ENCODE data around the gene GJA3.

The GJA3 gene

GRCh38 chr13:20106742-20107141, 54.1 kb downstream of the GJA3 start:
- no peaks in the 10 kb centered on the region for H3K9me3 ChIP-seq (ENCODE audit: control insufficient read depth, insufficient read depth, low read length)
- no peak overlapping the region for H3K9ac ChIP-seq (ENCODE audit: low read depth, low read length)
- no peaks in the 10 kb centered on the region for H3K27me3 ChIP-seq (ENCODE audit: control insufficient read depth, insufficient read depth, low read length)
- H3K27ac ChIP-seq (ENCODE audit: low read depth, low read length): peak overlapping the region; percentile 25
- H3K4me1 ChIP-seq (ENCODE audit: control insufficient read depth, insufficient read depth, low read length): peaks cover 11% of the 10 kb centered on the region
- no peaks in the 10 kb centered on the region for H3K36me3 ChIP-seq (ENCODE audit: control insufficient read depth, insufficient read depth, low read length)
- H3K4me3 ChIP-seq (ENCODE audit: low read depth, low read length): no peak overlapping the region

- Histone ChIP-seq H3K4me1 (ENCODE audit: control insufficient read depth, insufficient read depth, low read length) (peaks cover 11% of the 10 kb centered on the region), H3K36me3 (ENCODE audit: control insufficient read depth, insufficient read depth, low read length) (no peaks in the 10 kb centered on the region), H3K9me3 (ENCODE audit: control insufficient read depth, insufficient read depth, low read length) (no peaks in the 10 kb centered on the region), H3K9ac (ENCODE audit: low read depth, low read length) (no peak overlapping the region), H3K27ac (ENCODE audit: low read depth, low read length) (no peak overlapping the region), H3K4me3 (ENCODE audit: low read depth, low read length) (no peak overlapping the region), H3K27me3 (ENCODE audit: control insufficient read depth, insufficient read depth, low read length) (no peaks in the 10 kb centered on the region)
These were observed 55.6 kb downstream of the GJA3 start for GRCh38 chr13:20105161-20105689.

- Histone ChIP-seq H3K4me3 (ENCODE audit: low read depth, low read length) (no peak overlapping the region), H3K4me1 (ENCODE audit: control insufficient read depth, insufficient read depth, low read length) (peaks cover 16% of the 10 kb centered on the region), H3K9me3 (ENCODE audit: control insufficient read depth, insufficient read depth, low read length) (no peaks in the 10 kb centered on the region), H3K9ac (ENCODE audit: low read depth, low read length) (no peak overlapping the region), H3K27me3 (ENCODE audit: control insufficient read depth, insufficient read depth, low read length) (no peaks in the 10 kb centered on the region), H3K27ac (ENCODE audit: low read depth, low read length) (no peak overlapping the region), H3K36me3 (ENCODE audit: control insufficient read depth, insufficient read depth, low read length) (no peaks in the 10 kb centered on the region)
These were observed 58.2 kb downstream of the GJA3 start for GRCh38 chr13:20102525-20103180.

GRCh38 chr13:20101467-20102316, 59.2 kb downstream of the GJA3 start:
- H3K9ac ChIP-seq (ENCODE audit: low read depth, low read length): no peak overlapping the region
- no peaks in the 10 kb centered on the region for H3K27me3 ChIP-seq (ENCODE audit: control insufficient read depth, insufficient read depth, low read length)
- no peak overlapping the region for H3K27ac ChIP-seq (ENCODE audit: low read depth, low read length)
- peaks cover 7% of the 10 kb centered on the region for H3K4me1 ChIP-seq (ENCODE audit: control insufficient read depth, insufficient read depth, low read length)
- no peaks in the 10 kb centered on the region for H3K9me3 ChIP-seq (ENCODE audit: control insufficient read depth, insufficient read depth, low read length)
- no peaks in the 10 kb centered on the region for H3K36me3 ChIP-seq (ENCODE audit: control insufficient read depth, insufficient read depth, low read length)
- no peak overlapping the region for H3K4me3 ChIP-seq (ENCODE audit: low read depth, low read length)

GRCh38 chr13:20099319-20099718, 61.5 kb downstream of the GJA3 start:
- no peak overlapping the region for H3K4me3 ChIP-seq (ENCODE audit: low read depth, low read length)
- H3K36me3 ChIP-seq (ENCODE audit: control insufficient read depth, insufficient read depth, low read length): no peaks in the 10 kb centered on the region
- H3K4me1 ChIP-seq (ENCODE audit: control insufficient read depth, insufficient read depth, low read length): peaks cover 4% of the 10 kb centered on the region; the same call in 1 of the 2 replicates
- no peak overlapping the region for H3K9ac ChIP-seq (ENCODE audit: low read depth, low read length)
- no peaks in the 10 kb centered on the region for H3K9me3 ChIP-seq (ENCODE audit: control insufficient read depth, insufficient read depth, low read length)
- H3K27ac ChIP-seq (ENCODE audit: low read depth, low read length): no peak overlapping the region
- H3K27me3 ChIP-seq (ENCODE audit: control insufficient read depth, insufficient read depth, low read length): no peaks in the 10 kb centered on the region

GRCh38 chr13:20093951-20094350, 66.9 kb downstream of the GJA3 start:
- Histone ChIP-seq H3K9me3 (ENCODE audit: control insufficient read depth, insufficient read depth, low read length) (no peaks in the 10 kb centered on the region), H3K27me3 (ENCODE audit: control insufficient read depth, insufficient read depth, low read length) (no peaks in the 10 kb centered on the region), H3K4me1 (ENCODE audit: control insufficient read depth, insufficient read depth, low read length) (peaks cover under 1% of the 10 kb centered on the region), H3K36me3 (ENCODE audit: control insufficient read depth, insufficient read depth, low read length) (no peaks in the 10 kb centered on the region), H3K27ac (ENCODE audit: low read depth, low read length) (no peak overlapping the region), H3K9ac (ENCODE audit: low read depth, low read length) (no peak overlapping the region), H3K4me3 (ENCODE audit: low read depth, low read length) (no peak overlapping the region)

- no peak overlapping the region for H3K4me3 ChIP-seq (ENCODE audit: low read depth, low read length)
- H3K9me3 ChIP-seq (ENCODE audit: control insufficient read depth, insufficient read depth, low read length): no peaks in the 10 kb centered on the region
- no peaks in the 10 kb centered on the region; the same call in 1 of the 2 replicates for H3K4me1 ChIP-seq (ENCODE audit: control insufficient read depth, insufficient read depth, low read length)
- peaks cover 31% of the 10 kb centered on the region for H3K36me3 ChIP-seq (ENCODE audit: control insufficient read depth, insufficient read depth, low read length)
- H3K27me3 ChIP-seq (ENCODE audit: control insufficient read depth, insufficient read depth, low read length): no peaks in the 10 kb centered on the region
- no peak overlapping the region for H3K9ac ChIP-seq (ENCODE audit: low read depth, low read length)
- no peak overlapping the region for H3K27ac ChIP-seq (ENCODE audit: low read depth, low read length)
These were observed 70.5 kb downstream of the GJA3 start for GRCh38 chr13:20090349-20090748.

Data from HUES48 (cell line).